Thyroid gland (tissue), 4 donors: ENCODE results near the gene SPEG.

Experiments
- CTCF ChIP-seq, 6 experiments: fragments of 200-600 bp in 3 of 6; fragments of 450-650 bp in 3 of 6; sonication (generic) in 3 of 6; IDR thresholded peaks; one replicate each; pipeline ENCODE4 v1.5.1; 2016 to 2019; ENCODE audit warnings: antibody characterized with exemption in 6 of 6, mild to moderate bottlenecking in 2 of 6, inconsistent platforms in 1 of 6, moderate library complexity in 1 of 6
- POLR2A ChIP-seq, 2 donors: fragments of 450-650 bp; IDR thresholded peaks; one replicate each; pipeline ENCODE4 v1.6.1; 2017; ENCODE audit warnings: antibody characterized with exemption in 2 of 2, mild to moderate bottlenecking in 2 of 2, moderate library complexity in 1 of 2

GRCh38 chr2:219458996-219459395 is 24.4 kb downstream of the SPEG start:
- TF ChIP-seq POLR2A (IDR thresholded peaks at IDR 0.05) (no peak), CTCF (IDR thresholded peaks at IDR 0.05) (no peak)
